DMS153 treated with DMSO at 0.1 percent for 48 hours (cell line): ENCODE data around the gene CDH13.

Experiments
- DNase-seq: peaks from one replicate; lab custom pipeline; 2025; ENCODE audit not compliant: unreplicated experiment; lab: John Stamatoyannopoulos, UW

Gene CDH13

DNA sequence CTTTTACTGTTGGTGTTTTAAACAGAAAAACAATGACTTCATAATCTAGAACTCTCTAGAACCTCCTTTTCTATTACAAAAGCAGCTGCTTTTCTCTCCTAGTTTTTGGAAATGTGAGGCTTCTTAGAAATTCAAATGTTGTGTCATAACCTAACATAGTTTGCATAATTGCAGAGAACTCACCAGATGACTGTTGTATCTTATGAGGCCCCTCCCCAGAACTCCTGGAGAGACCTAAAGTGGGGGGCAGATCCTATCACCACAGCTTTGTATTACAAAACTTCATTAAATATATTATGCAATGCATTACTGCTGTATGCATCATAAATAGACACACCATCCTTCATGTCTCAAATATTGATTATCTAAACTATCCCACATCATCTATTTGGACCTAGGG lies 642.3 kb downstream of the CDH13 start:
- no peak for DNase-seq

DNA sequence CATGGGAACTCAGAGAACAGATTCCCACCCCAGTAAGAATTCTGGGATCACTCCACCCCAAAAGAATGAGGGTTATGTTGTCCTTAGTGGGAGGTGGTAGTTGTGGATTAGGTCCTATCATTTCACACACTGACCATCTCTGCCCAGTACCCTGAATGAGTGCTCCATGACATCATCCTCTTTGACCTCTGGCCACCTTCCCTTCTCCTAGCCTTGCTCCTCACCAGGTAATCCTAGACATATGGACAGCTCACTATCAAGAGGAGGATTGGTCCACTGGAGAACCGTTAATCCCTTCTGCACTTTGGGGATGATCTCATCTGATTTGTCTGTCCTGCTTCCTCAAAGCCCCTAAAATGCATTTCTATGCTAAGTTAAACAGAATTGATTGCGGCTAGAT lies 642.8 kb downstream of the CDH13 start:
- no peak for DNase-seq

GRCh38 chr16:83270061-83270460 lies 643.3 kb downstream of the CDH13 start:
- DNase-seq: no peak

DNA sequence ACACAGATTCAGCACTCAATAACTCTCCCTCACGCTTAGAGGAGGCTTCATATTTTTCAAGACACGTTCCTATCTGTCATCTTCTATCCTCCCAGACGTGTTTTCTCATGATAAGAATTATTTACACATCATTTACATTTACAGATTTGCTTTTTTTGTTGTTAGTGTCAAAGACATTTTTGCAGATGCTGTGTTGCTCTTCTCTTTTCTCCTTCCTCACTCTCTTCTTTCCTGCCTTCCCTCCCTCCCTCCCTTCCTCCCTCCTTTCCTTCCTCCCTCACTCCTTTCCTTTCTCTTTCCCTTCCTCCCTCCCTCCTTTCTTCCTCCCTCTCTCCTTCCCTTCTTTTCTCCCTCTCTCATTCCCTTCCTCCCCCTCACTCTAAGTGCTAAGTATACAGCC lies 643.9 kb downstream of the CDH13 start:
- no peak for DNase-seq

DNA sequence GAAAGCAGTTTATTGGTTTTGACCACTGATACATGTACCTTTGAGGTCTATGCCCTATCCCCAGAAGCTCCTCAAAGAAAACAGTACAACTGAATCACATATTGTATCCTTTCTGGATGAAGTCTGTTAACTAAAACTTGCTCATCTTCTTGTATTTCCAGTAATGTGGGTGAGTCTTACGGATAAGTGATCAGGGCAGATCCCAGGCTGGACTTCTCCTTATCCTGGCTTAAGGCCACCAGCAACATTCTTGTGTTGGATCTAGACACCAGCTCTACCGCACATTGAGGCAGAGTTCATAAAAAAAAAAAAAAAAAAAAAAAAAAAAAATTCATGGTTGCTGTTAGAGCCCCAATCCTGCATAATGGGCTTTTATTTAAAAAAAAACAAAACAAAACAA lies 644.4 kb downstream of the CDH13 start:
- no peak for DNase-seq

- DNase-seq: no peak
These were observed 645.3 kb downstream of the CDH13 start for GRCh38 chr16:83271970-83272575.

GRCh38 chr16:83272843-83273242 lies 646.1 kb downstream of the CDH13 start:
- no peak for DNase-seq

- DNase-seq: no peak
These were observed 646.9 kb downstream of the CDH13 start for GRCh38 chr16:83273504-83274173.

DNA sequence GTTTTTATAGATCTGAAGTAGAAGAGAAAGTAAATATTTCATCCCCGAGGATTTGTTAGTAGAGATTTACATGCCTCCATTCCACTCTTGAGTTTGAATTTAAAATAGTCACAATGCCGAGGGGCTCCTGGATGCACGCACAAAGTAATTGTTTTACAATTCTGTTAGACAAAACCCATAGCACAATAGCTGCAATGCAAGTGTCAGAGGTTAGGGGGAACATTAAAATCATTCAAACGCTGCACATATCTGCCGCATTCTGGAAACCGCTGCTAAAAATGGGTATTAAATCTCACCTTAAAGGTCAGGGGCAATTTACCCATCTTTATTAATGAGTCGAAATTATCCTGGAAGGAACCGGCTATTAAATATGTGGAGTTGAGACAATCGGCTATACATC lies 652.5 kb downstream of the CDH13 start:
- DNase-seq: no peak

- DNase-seq: no peak
These were observed 659.2 kb downstream of the CDH13 start for GRCh38 chr16:83285921-83286320.

DNA sequence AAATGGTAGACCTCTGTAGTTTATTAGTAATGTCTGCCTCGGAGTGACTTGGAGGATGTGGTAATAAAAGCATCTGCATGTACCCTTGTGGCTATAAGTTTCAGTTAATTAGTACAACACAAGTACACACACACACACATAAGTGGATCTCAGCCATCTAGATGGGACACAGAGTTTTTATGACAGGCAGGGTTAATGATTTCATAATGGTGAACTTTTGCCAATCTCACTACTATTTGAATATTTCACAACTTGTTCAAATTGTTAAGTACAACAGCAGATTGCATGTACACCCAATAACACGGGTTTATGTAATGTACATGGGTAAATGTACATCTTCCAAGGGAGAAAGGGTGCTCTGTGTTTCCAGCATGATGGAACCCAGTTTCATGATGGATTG lies 669.7 kb downstream of the CDH13 start:
- DNase-seq: no peak

DNA sequence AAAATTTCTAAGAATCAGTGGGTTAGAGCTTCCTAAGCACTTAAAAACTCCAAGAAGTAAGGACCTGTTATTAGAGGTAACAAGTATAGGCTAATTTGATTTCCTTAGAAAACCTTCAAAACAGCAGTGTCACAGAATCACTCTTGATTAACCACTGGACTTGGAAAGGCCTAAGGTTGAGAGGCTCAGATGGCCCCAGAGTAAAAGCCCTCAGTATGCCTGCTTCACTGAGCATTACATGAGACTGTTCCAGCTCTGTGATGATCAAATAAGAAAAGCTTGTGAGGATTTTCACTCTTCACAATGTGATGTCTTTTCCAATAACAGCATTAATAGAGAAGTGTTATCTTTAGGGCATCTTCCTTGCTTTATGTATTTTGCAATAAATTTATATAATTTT lies 671.8 kb downstream of the CDH13 start:
- DNase-seq: no peak

GRCh38 chr16:83300326-83300725 lies 673.6 kb downstream of the CDH13 start:
- no peak for DNase-seq

DNA sequence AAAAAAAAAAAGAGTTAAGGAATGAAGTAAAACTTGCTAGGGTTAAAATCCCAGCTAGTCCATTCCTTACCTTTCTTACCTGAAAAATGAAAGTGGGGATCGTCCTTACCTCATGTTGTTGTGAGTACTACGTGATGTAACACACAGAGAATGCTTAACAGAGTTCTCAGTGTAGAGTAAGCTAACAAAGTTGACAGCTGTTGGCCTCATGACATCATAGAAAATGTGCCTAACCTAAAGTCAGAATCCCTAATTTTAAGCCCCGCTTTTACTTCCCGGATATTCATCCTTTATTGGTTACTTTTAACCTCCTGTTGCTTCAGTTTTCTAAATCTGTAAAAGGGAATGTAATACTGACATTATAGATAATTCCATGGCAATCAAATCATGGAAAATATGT lies 675.2 kb downstream of the CDH13 start:
- no peak for DNase-seq

DNA sequence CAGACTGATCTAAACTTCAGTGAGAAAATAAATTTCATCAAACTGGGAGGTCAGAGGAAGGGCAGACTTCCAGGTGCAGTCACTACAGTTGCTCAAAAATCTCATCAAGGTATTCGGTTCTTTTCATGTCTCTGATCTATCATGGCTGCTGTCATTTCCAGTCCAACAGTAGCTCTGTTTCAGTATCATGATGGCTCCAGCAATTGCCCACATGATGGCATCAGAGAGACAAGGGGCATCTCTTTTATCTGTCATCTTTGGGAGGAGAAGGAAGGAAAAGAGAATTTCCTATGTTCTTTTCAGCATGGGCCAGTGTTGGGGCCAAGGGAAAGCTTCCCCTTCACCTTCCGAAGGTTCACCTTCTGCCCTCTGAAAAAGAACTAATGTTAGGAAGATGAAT lies 676.1 kb downstream of the CDH13 start:
- DNase-seq: no peak

DNA sequence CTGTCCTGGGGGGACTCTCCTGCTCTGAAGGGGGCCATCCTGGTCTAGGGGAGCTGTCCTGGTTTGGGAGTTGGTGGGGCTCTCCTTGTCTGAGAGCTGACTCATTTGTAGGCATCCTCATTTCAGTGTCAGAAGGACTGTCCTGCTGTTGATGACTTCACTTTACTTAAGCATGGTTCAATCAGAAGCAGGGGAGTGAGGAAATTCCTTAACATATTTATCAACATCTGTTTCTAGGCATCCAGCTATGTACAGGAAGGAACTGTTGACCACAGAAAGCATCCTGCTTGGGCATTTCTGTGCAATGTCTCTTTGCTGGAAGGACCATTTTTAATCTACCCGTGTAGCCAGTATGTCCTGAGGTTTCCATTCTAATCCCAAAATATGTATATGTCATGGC lies 678.3 kb downstream of the CDH13 start:
- no peak for DNase-seq

DNA sequence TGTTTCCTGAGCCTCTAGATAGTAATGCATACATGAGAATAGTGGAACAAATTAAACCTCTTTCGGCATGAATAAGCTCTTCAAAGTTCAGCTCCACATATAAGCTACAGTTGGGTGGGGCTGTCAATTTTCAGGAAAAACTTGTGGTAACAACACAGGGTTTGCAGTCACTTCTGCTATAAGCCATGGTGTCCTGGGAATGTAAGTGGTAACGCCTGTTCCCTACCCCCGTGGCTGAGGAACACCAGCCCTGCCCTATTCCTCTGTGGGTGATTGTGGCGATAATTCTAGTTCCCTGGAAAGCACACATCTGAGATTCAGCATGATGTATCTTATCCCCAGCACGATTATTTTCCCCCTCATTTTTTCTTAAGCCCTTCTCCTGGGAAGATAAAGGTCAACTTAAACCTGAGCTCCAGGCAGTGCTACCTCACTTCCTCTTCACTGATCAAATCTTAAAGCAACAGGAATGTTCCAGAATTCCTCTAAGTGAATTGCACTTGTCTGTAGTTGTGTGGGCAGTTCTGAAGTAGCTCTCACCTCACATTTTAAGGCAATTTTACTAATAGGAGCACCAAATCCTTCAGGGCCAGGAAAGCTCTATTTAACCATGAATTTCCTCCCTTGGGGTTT lies 680.3 kb downstream of the CDH13 start:
- no peak for DNase-seq

DNA sequence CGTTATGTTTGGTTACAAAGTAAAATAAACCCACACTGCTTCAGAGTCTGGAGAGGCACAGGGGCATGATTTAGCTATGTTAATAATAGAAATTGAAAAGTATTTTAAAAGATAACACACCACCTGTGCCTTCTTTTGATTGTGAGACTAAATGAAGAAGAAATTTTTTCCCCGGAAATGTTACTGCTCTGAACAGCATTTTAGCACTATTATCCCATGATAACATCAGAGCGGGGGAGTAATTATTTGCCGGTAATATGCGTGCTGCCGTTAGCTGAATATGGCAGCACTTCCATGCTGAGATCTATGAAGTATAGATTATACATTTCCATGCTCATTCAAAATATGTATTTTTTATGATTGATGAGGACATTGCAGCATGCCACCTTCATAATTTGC lies 680.8 kb downstream of the CDH13 start:
- DNase-seq: no peak

DNA sequence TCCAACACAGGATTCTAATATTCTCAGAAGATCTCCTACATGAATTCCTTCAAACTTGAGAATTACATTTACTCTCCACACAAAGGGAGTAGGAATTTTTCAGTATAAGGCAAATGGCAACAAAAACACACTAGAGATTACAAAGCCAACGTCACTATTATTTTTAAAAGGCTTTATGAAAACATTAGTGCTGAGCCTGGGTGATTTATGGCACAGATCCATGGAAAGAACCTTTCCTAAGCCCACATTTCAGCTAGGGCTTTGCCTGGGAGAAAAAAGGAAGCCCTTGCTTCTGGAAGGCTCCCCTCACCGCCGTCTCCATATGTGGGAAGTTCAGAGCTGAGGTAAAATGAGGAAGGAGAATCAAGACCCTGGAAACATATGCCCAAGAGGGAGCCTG lies 681.6 kb downstream of the CDH13 start:
- DNase-seq: no peak

DNA sequence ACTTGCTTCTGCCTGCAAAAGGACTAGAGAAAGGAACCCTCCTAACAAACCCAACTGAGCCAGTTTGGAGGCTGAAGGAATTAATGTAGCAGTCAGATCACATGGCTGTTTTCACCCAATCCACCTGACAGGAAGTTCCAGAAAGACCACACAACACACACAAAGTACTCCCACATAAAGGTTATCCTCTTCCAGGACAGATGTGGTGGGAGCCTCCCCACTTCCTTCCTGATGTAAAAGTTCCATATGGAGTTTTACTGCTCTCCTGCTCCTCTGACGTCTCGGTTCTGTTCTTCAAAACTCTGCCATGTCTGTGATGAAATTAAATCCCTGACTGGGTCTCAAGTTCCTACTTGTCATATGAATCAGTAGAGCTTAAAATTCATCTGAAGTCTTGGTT lies 684.0 kb downstream of the CDH13 start:
- DNase-seq: no peak

DNA sequence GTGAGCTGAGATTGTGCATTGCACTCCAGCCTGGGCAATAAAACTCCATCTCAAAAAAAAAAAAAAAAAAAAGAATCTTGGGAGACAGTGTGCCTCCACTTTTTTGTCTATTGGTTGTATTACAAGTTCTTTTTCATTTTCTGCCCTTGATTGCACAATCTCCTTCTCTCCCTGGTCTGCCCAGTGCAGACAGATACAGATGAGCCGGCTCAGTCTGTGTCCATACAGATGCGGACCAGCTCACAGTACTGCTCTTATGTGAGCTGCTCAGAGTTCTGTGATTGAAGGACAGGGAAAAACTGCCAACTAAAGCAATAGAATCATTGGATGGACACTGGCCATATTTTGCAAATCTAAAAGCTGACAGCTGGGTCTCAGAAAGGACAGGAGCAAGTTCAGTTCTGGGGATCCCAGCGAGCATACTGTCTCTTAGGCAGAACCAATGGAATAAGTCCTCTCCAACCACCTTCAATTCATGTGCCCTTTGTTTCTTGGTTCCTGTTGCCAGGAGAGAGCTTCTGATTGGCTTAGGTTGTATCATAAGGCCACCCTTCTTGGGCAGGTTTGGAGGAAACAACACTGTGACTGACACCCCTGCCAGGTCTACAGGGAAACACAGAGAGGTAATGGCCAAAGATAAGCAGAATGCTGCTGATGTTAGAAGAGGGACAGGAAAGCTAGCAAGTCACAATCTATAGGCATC lies 685.4 kb downstream of the CDH13 start:
- no peak for DNase-seq

- no peak for DNase-seq
These were observed 686.0 kb downstream of the CDH13 start for GRCh38 chr16:83312718-83313245.
